Astrocyte of the cerebellum (primary cell): ENCODE data around the gene TMCO4.
A peak's percentile ranks its signal among the peaks of the same experiment; 100 is the strongest.

Experiments
- DNase-seq: peaks from one replicate; pipeline ENCODE4 v3.0.0-alpha.2; 2011; ENCODE audit warnings: low read depth
- H3K4me3 ChIP-seq: 2 replicates; pipeline ENCODE4 v1.5.1; 2011; ENCODE audit warnings: mild to moderate bottlenecking, low read depth, low read length, moderate library complexity
- CTCF ChIP-seq: IDR thresholded peaks from 2 replicates; pipeline ENCODE4 v1.5.1; 2012; ENCODE audit warnings: low read length, low read depth, moderate library complexity, mild to moderate bottlenecking; ENCODE audit errors: missing control alignments
- in situ Hi-C: cut with HindIII; loops from 2 replicates; pipeline ENCODE4 v1.10.0; 2017; ENCODE audit warnings: low sequenced_read_pairs

Gene TMCO4

GRCh38 chr1:19735440-19736127 is 64.1 kb downstream of the TMCO4 start:
- no peak for TF ChIP-seq CTCF
- in situ Hi-C loops: no loop called here
- no peak overlapping the region for H3K4me3 ChIP-seq
- peak; percentile 98 for DNase-seq

GRCh38 chr1:19734472-19734999 is 65.2 kb downstream of the TMCO4 start:
- H3K4me3 ChIP-seq: no peak overlapping the region
- DNase-seq: peak; percentile 76
- no peak for TF ChIP-seq CTCF
- in situ Hi-C loops: no loop called here

GRCh38 chr1:19734056-19734455 is 65.7 kb downstream of the TMCO4 start:
- DNase-seq: no peak
- no peak overlapping the region for H3K4me3 ChIP-seq
- TF ChIP-seq CTCF: no peak
- in situ Hi-C loops: no loop called here

GRCh38 chr1:19733615-19734014 is 66.1 kb downstream of the TMCO4 start:
- DNase-seq: no peak
- in situ Hi-C loops: no loop called here
- no peak for TF ChIP-seq CTCF
- no peak overlapping the region for H3K4me3 ChIP-seq

- in situ Hi-C loops: no loop called here
Observed at GRCh38 chr1:19731311-19731821, 68.3 kb downstream of the TMCO4 start.

GRCh38 chr1:19730793-19731192 is 68.9 kb downstream of the TMCO4 start:
- no peak for TF ChIP-seq CTCF
- no peak overlapping the region for H3K4me3 ChIP-seq
- in situ Hi-C loops: no loop called here
- no peak for DNase-seq

More at GRCh38 chr1:19731311-19731821, 68.3 kb downstream of the TMCO4 start:
- no peak for TF ChIP-seq CTCF
- no peak for DNase-seq
- no peak overlapping the region for H3K4me3 ChIP-seq
